ENCODE data around the gene GNPDA1.

GNPDA1 gene

GRCh38 chr5:142023836-142024235 is 11.0 kb upstream of the GNPDA1 start:
- DNase-seq (ENCODE audit: low spot score): no peak

- no peak for DNase-seq (ENCODE audit: low spot score)
Measured at GRCh38 chr5:142020122-142020659, 7.4 kb upstream of the GNPDA1 start.

DNA sequence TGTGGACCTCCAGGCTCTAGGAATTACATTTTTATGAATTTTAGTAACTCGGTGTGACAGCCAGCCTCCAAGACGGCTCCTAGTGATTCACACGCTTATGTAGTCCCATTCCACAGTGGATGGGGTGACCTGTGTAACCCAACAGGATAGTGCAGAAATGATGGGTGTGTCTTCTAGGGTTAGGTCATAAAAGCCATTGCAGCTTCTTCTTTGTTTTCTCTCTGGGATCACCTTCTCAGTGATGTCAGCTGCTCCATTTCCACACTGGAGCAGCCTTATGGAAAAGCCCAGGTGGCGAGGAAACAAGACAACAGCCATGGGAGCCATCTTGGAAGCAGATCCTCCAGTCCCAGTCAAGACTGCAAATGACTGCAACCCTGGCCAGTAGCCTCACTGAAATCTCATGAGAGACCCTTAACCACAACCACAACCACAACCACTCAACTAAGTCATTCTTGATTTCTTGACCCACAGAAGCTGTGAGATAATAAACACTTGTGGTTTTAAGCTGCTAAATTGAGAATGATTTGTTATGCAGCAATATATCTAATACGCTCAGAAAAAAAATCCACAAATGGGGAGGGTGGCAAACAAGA is 5.1 kb upstream of the GNPDA1 start:
- DNase-seq (ENCODE audit: low spot score): no peak

DNA sequence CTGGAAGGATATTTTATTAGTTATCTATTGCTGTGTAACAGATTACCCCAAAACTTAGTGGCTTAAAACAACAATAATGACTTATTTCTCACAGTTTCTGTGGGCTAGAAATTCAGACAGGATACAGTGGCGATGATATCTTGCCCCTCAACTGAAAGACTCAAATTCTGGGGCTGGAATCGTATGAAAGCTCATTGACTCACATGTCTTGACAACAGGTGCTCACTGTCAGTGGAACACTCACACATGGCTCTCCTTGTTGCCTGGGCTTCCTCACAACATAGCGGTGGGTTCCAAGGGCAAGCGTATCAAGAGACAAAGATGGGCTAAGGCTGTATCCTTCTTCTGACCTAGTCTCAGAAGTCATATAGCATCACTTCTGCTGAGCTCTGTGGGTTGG is 3.7 kb upstream of the GNPDA1 start:
- DNase-seq (ENCODE audit: low spot score): no peak

DNA sequence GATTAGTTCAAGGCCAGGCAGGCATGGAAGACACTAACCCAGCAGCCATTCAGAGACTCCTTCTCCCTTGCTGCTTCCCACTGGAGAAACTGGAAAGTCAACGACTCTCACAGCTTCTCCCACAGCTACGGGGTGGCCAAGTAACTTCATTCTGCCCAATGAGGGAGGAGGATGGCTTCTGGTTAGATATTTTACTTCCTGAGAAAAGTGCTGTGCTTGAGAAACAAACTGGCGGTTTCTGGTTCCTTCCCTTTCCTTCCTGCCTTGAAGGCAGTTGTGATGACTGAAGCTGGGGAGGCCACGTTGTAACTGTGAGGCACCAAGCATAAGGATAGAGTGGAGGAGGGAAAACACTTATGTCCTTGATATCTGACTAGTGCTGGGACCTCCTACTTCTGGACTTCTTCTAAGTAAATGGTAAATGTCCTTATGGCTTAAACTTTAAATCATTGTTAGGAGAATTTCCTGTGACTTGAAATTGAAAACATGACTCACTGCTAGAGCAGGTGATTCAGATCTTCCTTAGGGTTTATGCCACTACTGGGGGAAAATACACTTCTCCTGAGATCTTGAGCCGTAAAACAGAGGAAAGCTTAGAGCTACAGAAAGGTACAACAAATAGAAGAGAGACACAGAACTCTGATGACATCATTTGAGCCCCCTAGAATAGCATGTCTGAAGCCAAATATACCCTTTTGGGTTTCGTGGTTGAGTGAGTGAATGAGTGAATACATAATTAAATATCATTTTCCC is 3.1 kb upstream of the GNPDA1 start:
- peak; percentile 32 for DNase-seq (ENCODE audit: low spot score)

DNA sequence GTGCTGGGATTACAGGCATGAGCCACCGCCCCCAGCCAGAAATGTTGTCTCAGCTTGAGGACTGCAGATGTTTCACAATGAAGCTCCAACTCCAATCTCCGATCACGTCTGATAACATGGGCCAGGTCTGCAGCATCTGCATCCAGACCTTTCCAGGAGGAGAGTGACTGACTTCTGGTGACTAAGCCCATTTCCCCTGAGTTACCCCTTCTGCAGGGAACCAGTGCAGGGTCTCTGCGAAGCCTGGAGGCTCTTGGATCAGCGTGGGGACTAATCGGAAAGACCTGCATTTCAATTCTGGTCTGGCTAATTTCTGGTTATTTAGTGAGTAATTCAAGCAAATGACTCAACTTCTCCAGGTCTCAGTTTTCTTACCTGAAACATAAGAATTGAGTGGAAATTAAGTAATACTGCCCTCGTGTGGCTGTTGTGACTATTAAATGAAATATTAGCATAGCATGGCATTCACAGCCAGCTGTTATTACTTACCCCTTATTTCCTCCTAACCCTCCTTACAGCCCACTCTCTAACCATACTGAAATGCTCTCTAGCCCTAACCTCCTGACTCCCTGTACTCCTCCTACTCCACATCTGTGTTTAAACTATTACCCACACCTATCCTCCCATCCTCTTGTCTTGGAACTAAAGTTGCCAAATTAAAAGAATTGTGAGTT is 2.2 kb upstream of the GNPDA1 start:
- peak; percentile 54 for DNase-seq (ENCODE audit: low spot score)

DNA sequence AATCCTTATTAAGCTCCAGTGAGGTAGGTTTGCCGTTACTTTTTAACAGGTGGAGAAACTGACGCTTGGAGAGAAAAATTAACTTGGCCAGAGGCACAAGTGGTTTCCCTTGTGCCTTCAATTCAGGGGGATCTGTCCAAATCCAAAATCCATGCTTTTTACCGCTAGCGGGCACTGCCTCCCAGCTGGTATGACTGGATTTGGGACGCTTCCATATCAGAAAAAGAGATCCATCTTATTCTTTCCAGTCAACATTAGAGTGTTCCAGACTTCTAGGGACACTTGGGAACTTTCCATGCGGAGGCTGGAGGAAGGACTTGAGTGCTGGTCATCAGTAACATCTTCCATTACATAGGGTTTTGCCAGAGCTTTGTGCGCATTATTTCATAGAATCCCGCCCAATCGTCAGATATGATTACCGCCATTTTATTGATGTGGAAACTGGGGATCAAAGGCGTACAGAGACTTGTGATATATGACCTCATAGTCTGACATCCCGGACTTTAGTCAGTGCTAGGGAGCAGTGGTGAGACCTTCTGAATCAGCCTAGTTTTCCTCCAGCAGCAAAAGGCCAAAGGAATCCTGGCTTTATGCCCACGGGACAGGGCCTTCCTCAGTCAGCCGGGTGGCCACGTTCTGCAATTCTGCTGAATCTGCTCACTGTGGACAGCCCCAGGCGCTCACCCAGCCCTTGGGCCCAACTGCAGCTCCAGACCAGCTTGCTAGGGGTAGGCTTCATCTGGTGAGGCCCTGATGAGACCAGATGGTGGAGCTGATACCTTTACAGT is 1.1 kb upstream of the GNPDA1 start:
- peak; percentile 37 for DNase-seq (ENCODE audit: low spot score)

- peak; percentile 60 for DNase-seq (ENCODE audit: low spot score)
Measured at GRCh38 chr5:142012186-142012785, 541 bp downstream of the GNPDA1 start.

GRCh38 chr5:142011572-142012185 is 1.1 kb downstream of the GNPDA1 start:
- DNase-seq (ENCODE audit: low spot score): peak; percentile 11

- DNase-seq (ENCODE audit: low spot score): no peak
Measured at GRCh38 chr5:142009886-142010285, 2.9 kb downstream of the GNPDA1 start.

GRCh38 chr5:142008813-142009212 is 4.0 kb downstream of the GNPDA1 start:
- no peak for DNase-seq (ENCODE audit: low spot score)

DNA sequence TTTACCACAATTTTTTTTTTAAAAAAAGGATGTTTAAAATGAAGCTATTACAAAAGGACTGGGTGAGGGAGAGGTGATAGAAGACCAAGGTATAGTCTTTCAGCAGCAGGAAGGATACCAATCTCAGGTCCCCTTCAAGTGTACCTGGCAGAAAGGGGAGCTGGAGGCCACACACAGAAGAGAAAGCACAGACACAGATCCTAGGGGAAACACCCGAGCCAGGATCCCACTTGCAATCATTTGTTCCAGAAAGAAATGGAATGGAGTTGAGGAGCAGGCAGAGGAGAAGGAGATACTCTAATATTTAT is 5.6 kb downstream of the GNPDA1 start:
- no peak for DNase-seq (ENCODE audit: low spot score)

DNA sequence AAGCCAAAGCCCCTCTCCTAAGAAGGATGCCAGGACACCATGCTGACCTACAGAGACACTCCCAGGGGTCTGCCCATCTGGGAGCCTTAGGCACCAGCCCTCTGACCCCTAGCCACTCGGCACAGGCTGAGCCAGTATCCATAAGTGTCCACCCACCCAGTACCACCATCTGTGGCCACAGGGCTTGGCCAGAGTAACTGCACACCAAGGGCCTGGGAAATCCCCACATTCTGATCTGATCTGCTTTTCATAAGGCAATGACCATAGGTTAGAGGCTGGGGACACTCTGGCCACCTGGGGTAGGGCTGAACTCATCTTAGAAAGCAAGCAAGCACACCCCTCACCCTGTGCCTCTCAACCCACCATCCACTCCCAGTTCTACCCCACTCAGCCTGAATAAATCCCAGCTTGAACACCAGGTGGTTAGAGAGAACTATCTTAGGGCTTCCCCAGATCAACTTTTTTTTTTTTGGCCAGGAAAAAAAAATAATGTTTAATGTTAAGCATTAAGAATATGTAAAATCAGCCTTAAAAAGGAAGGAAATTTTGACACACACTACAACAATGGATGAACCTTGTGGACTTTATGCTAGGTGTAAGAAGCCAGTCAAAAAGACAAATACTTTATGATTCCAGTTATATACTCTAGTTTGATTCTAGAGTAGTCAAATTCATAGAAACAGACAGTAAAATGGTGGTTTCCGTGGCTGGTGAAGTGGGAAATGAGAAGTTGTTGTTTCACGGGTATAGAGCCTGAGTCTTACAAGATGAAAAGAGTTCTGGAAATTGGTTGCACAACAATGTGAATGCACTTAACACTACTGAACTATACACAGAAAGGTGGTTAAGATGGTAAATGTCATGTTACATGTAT is 6.2 kb downstream of the GNPDA1 start:
- DNase-seq (ENCODE audit: low spot score): no peak

GRCh38 chr5:142003266-142003800 is 9.5 kb downstream of the GNPDA1 start:
- no peak for DNase-seq (ENCODE audit: low spot score)

DNA sequence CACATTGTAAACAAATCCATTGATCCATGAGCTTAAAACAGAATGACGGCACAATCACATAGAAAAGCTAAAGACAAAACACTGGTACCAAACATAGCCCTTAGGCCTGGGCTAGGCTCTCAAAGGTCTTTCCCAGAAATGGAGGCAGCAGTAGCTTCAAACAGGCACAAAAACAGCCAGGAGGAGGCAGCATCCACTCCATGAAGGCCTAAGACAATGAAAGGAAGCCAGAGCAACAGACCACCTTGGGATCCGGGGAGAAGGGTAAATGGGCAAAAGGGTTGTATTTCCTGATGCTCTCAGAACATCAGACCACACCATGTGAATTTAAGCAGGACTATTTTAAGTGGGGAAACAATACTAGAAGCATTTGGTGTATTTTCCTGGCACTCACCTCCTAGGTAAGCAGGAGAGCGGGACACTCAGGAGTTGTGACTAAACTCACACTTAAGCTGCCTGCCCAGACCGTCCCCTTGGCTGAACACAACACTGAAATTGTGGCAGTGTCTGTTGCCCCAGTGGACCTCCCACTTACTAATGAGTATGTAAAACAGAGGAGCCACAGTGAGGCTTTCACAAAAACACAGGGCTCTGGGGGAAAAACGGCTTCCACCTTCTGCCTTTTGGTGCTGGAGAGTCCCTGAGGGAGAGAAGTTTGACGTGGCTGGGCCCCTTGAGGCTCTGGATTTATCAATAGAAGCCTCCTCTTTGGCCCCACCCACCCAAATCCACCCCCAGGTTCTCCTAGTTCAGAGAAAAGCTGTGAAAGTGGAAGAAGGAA is 11.9 kb downstream of the GNPDA1 start:
- no peak for DNase-seq (ENCODE audit: low spot score)

DNA sequence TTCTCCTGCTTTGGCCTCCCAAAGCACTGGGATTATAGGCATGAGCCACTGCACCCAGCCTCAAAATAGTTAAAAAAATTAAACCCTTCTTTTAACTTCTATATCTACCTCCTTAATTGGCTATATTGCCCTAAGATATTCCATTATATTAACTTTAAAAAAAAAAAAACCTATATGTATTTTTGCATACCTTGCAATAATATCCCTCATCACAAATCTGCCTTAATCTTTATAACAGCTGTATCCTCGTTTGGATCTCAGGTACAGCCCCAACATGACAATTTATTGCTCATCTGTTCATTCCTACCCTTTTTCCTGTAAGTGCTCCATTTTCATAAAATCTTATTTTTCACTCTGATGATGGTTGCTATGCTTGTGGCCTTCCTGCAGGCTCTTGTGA is 12.7 kb downstream of the GNPDA1 start:
- DNase-seq (ENCODE audit: low spot score): no peak

GRCh38 chr5:141997358-141997960 is 15.4 kb downstream of the GNPDA1 start:
- DNase-seq (ENCODE audit: low spot score): no peak

GRCh38 chr5:141995656-141996055 is 17.2 kb downstream of the GNPDA1 start:
- no peak for DNase-seq (ENCODE audit: low spot score)

- no peak for DNase-seq (ENCODE audit: low spot score)
Measured at GRCh38 chr5:141994511-141995136, 18.2 kb downstream of the GNPDA1 start.
